HG03045 (cell line): ENCODE data around the gene NPVF.

Experiments
- ATAC-seq: cut with Tn5 transposase; IDR thresholded peaks from one replicate; pipeline ENCODE4 v1.9.1; 2021; ENCODE audit warnings: mild to moderate bottlenecking, moderate library complexity; ENCODE audit not compliant: unreplicated experiment

The NPVF gene, protein sequence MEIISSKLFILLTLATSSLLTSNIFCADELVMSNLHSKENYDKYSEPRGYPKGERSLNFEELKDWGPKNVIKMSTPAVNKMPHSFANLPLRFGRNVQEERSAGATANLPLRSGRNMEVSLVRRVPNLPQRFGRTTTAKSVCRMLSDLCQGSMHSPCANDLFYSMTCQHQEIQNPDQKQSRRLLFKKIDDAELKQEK

DNA sequence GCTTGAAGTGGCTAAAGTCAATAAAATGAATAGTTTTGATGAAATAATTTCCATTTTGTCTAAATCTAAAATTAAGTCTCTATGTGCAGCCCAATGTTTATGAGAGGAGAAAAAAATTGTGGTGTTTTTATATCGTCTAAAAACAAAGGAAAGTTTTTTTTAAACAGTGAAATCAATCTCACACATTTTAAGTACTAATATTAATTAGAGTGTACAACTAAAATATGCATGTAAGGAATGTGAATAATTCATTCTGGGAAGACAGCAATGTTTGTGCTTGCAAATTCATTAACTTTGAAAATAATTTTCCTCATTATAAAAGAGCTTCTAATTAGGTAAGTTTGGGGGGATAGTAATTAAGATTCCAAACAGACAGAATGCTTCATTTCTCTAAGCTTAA lies at the start of gene NPVF:
Gene NPVF (minus strand): TSS at position 101 of the 400 bp plus-strand sequence. CDS start 47 bp downstream, at position 54.
- ATAC-seq: no peak

DNA sequence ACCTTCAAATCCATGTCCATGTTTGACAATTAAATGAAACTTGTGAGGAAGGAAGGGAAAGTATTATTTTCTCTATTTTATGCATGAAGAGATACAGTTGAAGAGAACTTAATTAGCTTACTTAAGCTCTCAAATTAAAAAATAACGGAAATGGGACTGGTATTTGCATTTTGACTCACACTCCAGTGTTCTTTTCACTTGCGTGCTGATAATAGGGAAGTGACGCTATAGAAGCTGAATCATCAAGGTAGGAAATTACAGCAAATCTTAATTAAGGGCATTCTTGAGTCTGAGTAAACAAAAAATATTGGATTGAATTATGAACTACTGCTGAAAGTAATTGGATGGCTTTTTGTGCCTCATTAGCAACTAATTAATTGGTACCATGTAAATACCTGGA lies 44.0 kb upstream of the NPVF start:
- no peak for ATAC-seq

DNA sequence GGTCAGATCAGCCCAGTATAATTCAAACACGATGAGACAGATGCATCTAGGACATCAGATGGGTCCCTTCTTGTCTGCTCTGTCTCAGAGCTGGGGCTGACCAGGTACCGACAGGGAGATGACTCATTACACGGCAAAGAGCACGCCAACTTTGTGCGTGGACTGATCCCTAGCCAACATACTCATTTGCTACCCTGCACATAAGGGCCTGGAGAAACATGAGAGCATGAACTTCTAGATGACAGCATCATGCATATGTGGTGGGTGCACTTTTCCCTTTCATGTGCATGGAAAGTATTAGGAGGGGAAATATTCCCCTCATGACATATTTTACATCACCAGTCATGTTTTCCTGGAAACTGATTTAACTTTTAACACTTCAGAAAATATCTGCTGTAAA lies 35.1 kb upstream of the NPVF start:
- ATAC-seq: no peak

DNA sequence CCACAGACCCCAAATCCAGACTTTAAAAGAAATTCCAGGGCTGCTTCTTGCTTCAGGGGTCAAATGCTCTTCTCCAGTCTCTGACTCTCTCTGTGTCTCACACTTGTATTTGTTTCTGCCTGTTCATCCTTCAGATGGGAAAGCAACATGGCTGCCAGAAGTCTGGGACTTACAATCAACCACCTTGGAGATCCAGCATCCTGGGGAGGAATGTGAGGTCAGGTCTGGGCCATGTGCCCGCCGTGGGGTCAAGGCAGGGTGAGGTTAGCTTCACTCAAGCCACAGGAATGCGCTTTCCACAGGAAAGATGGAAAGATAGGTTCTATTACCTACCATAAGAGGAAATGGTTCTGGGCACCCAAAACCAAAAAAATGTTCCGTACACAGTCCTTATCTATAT lies 34.3 kb upstream of the NPVF start:
- ATAC-seq: no peak

DNA sequence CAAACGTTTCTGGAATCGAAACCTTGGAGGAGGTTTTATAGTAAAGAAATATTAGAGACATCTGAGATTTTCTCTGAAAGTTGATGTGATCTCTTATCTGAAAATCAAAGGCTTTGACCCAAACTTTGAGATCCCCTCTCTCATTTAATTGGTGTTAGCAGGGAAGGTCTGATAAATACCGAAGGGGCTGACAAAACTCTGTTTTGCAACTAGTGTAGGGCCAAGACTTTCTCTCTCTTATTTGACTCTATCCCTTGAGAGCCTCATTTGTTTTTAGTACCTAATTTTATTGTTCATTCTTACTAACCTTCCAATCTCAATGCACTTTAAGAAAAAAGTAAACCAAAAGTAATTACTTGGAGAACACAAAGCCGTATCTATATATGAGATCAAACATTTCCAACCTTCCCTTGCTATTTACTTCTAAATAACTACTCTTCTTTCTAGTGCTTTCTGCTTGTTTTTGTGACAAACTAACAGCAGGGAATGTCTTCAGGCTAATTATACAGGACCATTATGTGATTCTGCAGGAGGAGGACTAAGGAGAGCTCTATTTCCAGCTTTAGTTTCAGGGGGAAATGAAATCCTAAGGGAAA lies 33.4 kb upstream of the NPVF start:
- ATAC-seq: no peak

DNA sequence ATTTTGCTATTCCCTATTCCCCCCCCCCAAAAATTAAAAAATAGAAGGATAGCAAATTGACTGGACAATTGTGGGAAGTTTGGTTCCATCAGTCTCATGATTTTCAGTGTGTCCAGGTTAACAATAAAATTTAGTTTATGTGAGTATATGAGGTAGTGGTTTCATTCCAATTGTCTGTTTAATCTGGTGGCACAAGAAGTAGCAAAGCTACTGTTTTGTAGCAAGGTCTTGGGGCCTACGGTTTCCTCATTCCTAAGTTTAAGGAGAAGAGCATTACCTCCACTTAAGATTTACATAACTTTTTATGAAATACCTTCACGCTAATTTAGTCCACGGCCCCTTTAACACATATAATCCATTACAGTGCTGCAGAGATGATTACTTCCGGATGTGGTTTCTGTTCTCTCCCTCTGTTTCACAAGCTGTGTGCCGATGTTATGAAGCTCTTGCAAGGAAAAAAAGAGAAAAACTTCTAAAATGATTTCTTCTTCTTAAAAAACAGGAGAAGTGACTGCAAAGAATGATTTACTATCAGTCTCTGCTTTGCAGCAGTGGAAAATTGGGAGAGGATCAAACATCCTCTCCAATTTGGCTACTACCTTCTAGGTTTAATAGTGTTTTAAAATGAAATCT lies 32.7 kb upstream of the NPVF start:
- no peak for ATAC-seq

DNA sequence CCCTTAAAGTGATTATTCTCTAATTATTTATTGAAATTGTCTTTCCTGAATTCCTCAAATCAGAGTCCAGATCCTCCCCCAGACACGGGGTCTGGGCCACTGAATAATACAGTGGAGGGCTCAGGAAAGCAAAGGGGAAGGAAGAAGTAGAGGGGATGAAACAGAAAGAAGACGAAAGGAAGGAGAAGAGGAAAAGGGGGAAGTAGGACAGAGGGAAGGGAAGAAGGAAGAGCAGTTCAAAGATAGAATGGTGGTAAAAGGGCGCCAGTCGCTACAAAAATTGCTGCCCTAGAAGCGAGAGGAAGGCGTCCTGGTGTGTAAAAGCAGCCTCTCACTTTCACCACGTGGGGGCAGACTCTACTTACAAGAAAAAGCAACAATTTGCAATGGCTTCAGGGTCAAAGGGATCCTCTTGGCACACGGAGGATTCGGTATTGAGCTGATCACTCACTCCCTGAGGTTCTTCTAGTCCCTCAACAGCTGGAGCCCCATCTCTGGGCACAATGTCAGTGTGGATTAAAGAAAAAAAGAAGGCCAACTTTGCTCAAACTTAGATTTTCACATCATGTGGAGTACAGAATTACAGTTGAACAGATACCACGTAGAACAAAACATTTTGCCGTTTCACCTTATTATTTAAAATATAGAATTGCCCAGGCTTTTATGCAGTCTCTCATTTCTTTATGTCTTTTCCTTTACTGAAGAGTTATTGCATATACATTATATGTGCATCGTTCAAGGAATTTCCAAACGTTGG lies 31.4 kb upstream of the NPVF start:
- no peak for ATAC-seq

DNA sequence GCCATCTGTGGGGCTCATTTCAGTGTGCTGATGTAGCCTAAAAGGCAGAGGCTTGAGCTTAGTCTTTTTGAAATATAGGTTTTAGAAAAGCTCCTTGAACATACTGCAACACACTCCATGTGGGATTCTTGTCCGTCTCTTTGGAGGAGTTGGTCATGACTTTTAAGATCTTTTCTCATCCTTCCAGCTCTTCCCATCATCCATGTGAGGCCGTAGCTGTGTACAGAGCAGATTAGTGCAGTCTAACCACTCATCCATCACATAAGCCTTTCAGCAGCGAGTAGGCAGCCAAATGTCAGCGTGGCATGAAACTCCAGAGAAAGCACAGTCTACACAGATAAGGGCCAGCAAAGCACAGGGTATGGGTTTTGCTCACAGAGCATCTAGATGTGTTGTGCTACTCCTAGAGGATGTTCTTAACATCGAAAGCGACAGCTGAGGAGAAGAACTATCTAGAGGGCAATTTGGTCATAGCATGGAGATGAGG lies 28.1 kb upstream of the NPVF start:
- ATAC-seq: no peak

DNA sequence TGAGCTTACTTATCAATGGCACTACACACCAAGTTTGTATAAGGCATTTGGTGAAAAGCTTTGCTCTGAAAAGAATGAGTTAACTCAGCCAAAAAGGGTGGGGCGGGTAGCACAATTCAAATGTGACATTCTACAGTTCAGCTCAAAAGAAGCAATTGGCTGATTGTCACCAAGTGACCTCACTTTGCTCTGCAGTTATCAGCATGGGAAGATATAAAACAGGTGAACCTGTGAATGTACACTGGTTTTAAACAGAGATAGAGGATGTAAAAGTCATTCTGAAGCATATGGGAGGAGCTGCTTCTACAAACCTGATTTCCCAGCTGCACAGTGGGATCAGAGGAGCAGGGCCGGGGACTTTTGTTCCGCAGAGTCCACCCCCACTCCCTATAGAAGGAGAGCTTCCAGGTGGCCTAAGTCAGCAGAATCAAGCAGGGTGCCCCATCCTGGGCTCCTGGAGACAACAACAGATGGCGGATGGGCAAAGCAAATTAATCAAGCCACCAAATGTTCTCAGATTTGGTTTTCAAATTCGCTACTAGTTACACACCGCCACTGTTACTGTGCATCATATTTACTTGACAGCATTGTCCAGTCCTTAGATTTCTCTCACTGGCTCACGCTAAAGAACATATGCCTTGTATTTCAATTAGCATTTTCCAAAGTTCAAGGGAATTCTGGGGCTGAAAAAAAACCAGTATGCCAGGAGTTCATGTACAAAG lies 27.5 kb upstream of the NPVF start:
- ATAC-seq: no peak

DNA sequence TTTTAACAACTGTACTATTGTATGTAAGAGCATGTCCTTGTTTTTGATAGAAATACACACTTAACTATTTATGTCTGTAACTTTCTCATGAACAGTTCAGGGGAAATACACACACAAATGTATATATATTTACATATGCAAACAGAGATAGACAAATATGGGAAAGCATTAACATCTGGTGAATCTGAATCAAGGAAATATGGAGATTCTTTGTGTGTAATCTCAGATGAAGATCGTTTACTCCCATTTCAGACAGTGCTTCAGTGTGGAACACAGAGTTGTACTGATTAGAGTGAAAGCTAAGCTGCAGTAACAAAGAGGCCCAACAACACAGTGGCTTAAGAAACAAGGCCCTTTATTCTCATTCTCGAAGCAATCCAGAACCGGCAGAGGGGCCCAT lies 26.3 kb upstream of the NPVF start:
- no peak for ATAC-seq

DNA sequence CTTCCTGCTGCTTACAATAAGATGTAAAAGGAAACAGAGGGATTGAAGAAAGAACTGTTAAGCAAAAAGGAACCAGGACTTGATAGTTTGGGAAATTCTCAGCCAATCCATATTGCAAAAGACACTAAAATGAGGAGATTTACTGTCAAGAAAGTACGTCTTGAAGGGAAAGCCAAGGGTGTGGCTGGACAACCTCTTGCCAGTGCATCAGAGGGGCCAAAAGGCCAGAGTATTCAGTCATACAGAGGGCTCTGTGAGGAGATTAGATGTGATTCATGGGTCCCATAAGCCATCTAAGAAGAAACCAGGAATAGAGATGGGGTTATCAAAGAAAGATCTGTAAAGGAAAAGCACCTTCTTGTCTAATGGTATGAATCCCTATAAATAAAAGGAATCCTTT lies 25.4 kb upstream of the NPVF start:
- no peak for ATAC-seq

DNA sequence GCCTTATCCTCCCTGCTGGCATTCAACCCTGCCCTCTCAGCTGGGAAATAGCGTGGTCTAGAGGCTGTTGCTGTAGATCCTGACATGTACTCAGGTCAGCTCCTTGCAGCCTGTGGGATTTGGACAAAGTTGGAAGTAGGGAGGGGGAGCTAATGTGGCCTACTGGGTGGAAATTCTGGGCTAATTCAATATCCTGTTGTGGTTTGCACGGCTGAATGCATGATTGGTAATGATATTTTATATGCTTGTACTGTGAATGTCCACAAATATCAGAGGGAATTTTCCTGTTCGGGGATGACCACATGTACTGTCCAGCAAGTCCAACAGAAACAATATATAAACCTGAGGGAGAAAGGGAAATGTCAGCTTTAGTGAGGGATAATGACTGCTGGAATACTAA lies 22.1 kb upstream of the NPVF start:
- ATAC-seq: no peak

DNA sequence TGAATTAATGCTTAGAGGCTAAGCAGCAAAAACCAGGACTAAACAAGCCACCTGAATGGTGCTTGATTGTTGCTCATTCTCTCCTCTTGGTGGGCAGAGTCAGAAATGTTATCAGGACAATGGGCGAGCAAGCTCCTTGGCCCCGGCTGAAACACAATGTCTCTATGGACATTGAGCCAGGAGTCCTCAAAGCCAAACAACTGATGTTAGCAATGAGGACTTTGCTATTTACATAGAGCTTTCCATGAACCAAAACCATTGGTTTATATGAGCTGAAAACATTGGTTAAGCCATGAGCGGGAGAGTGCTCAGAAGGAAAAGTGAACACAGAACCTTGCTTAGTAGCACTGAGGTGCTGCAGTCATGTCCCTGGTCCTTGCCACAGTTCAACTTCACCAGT lies 21.5 kb upstream of the NPVF start:
- ATAC-seq: no peak

DNA sequence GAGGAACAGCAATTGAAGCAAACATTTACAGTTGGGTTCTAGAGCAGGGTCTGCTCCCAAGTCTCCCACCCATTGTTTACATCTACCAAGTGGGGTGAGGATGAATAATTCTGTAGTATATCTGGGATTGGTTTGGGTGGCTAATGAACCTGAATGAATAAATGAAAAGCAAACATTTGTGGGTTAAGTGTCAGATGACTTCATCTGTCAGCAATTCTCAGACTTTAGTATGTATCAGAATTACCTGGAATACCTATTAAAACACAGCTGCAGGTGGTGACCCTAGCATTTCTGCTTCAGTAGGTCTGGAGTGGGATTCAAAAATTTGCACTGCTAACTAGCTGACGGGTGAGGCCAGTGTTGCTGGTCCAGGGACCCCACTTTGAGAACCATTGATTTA lies 18.0 kb upstream of the NPVF start:
- no peak for ATAC-seq

DNA sequence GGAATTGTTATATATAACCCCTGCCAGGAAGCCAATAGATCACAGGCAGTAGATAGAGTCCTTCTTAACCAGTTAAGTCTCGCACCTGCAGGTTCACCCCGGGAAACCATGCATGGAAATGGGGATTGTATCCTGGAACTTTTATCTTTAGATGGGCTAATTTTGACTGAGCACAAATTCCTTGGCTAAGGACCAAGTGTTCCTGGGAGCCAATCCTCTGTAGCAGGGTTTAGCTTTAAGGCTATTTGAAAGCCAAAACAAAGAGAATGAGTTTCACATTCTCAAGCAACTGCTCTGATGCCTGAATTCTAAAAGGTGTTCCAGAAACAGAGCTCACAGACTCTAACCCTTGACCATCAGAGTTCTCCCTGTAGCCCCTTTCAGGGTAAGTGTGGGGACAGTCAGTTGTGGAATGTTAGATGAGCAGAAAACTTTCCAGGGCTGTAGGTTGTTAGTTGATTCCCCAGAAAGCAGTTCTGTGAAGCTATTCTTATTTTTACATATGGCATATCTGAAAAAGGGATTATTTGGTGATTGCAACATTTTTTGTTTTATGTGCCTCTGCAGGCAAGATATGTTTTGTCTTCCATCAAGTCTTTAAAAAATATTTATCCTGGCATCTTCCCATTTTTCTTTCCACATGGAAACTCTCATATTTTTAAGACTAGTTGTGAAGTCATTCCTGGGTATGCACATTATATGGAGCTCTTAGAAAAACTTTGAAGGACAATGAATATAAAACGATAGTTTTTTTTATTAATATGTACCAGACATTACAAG lies 16.2 kb upstream of the NPVF start:
- no peak for ATAC-seq

DNA sequence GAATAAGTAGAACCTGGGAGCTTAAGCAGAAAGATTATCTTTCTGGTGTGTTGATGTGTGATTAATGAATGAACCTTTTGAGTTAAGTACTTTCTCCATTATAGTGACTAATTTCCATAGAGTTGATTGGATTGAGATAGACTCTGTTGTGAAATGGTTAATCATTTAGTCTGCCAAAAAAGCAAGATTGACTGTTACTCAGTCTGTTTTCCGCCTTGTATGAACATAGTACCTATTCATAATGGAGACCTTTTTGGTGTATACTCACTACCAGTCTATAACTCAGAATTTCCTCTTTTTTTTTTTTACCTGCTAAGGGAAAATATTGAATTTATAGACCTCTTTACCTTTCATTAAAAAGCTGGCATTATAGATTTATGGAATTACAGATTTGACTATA lies 14.4 kb upstream of the NPVF start:
- no peak for ATAC-seq

DNA sequence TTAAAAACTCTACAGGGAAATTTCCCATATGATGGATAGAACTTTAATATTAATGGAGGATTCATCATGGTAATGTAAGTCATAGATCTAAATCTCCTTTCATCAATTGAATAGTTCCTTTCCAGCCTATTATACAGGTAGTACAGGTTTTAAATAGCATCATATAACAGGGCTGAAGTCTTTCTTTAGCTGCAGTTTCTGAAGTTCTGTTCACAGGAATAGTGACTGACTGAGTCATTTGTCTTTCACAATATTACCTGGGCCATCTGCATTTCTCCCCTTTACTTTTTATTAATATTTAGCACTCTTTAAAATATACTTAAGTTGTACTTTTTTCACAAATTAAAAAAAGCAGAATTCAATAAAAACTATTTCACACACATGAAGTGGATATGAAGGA lies 12.6 kb upstream of the NPVF start:
- ATAC-seq: no peak

DNA sequence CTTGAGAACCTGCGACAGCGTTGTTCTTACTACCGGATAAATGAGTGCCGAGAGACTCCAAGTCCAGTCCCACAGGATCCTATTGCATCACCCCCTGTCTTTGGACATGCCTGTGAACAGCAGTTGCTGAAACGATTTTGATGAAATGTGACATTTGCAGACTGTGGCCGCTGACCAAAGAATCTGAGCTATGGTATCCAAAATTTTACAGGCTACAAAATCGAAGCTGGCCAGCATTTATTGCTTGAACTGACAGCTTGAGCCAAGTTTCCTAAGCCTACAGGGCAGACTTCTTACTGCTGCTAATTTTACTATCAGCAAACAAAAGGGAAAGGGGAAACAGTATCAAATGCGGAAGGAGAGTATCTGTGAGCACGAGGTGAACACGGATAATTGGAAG lies 12.1 kb upstream of the NPVF start:
- no peak for ATAC-seq

DNA sequence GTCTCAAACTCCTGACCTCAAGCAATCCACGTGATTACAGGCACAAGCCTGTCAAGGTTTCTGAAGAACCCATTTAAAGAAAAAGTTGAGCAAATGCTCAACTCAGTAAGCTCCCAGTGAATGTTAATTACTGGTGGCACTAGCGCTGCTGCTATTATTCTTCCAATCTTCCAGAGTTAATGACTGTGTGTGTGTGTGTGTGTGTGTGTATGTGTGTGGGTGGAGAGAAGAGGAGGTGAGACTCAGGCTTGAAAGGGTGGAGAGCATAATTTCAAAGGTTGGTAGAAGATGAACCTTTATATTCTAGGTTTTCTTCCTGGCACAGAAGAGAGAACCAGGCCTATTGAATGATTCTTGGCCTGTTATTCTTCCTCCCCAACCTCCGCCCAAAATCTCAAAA lies 11.6 kb upstream of the NPVF start:
- no peak for ATAC-seq

DNA sequence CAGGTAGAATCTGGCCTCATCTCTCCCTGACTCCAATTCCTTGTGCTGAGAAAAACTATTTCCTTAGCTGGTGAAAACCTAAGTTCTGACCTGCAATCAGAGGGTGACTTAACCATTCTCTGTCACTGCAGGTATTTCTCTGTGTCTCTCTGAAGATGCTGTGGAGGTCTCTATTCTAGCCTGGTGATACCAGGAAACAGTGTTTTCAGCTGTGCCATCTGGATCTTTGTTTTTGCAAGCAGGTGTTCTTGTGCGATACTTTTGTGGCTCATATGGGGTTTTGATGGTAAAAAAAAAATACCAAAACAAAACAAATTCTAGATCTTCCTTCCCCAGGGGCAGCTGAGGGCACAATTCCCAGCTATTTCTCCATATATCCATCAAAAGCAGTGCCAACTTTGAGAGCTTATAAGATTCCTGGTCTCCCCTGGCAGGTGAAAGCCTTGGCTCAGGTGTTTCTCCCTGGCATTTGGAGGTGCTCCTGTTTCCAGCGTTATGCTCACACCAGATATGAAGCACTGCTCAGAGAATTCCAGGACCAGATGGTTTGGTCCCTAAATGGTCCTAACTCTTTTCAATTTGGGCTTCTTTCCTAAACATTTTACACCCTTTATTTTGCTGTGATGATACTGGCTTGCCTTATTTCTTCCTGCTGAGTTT lies 9.9 kb upstream of the NPVF start:
- ATAC-seq: no peak
